NCI-H1092 (cell line): ENCODE data around the gene VPS13A.
"Not testable (repeated sequence)": the region's sequence is repeated elsewhere in the genome, so short reads cannot be mapped to it uniquely, and the experiment has no call there.

Experiments used
- DNase-seq: peaks from one replicate; lab custom pipeline; 2025; lab: John Stamatoyannopoulos, UW

The VPS13A gene

DNA sequence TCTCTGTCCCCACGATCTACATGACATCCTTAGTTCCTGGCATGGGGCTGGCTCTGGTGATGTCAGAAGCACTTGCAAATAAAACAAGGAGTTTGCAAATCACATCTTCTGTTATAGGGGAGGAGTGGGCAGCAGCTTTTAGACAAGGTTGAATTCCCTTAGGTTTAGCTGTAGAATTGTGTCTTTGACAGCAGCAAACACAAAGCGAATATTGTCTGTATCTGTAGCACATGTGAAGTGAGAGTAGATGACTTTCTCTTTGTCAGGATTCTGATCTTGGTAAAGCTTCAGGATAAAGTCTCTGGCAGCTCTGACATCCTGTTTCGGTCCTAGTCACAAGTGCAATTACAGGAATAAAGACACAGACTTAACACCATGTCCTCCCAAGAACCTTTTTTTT is 246.5 kb downstream of the VPS13A start:
- no peak for DNase-seq

DNA sequence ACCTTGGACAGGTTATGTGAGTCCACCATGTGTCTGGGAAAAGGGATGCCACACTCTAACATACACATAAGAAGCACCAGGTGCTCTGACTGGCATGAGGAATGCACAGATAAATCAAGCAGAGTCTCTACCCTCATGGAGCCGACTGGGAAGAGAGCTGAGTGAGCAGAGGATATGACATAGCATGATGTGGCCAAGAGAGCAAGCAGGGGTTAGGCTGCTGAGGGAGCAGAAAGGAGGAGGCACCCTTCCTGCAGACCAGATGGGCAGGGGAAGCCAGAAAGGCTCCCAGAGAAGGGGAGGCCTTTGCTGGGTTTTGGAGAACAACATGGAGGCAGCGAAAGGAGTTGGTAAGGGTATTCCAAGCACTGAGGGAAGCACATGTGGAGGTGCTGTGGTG is 247.7 kb downstream of the VPS13A start:
- no peak for DNase-seq

DNA sequence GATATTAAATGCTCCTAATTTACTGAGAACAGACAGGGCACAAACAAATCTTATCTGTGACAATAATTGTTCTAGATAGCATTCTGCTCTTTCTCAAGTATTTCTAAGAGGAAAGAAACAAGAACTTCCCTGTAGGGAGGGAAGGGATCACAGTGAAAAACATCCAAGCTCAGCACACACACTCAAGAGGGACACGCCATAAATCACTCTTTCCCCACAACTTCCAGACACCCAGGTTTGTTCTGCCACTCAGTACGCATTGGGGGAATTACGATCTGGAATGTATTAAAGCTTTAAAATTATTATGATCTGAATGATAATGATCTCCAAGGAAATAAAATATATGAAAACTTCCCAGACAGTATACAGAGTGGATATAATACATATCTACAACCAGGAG is 249.4 kb downstream of the VPS13A start:
- no peak for DNase-seq

DNA sequence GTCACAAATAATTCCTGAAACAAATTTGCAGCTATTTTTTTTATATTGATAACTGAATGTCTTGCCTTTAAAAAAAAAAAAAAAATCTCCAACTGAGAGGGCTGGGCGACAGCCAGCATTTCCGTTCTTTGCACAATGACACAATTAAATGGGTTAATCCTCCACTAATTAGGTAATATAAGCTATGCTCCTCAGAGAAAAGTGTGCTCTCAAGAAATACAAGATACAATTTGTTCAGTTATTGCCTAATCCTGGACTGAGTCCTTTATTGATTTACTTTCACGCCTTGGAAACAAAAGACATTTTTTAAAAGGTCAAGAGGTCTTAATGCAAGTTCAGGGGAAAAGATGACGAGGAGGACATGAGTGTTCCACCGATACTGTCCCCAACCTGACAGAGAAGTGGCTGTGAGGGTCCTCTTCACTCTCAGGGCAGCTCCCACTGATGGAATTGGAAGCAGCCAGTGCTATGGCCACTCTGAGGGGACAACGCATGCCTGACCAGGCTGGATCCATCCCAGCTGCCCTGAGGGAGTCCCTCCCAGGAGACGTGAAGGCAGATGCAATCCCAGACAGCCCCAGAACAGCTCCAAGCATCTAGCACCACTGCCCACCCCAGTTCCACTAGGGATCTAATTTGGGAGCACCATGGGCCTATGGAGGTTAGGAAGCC is 250.1 kb downstream of the VPS13A start:
- DNase-seq = no peak

DNA sequence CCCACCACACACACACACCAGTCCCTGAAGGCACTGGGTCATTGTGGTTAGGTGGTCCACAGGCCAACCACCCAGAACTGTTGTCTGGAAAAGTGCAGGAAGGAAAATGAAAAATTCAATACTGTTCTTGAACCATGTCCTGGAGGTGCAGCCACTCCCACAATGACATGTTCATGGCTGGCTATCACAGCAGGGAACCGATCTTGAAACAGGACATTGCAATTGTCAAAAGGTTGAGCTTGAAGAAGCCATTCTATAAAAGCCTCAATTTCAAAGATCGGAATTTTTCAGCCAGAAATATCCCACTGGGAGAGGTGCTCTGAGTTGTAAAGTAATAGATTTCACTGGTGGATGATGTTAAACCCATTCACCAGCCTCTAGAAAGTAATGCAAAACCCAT is 252.6 kb downstream of the VPS13A start:
- no peak for DNase-seq

DNA sequence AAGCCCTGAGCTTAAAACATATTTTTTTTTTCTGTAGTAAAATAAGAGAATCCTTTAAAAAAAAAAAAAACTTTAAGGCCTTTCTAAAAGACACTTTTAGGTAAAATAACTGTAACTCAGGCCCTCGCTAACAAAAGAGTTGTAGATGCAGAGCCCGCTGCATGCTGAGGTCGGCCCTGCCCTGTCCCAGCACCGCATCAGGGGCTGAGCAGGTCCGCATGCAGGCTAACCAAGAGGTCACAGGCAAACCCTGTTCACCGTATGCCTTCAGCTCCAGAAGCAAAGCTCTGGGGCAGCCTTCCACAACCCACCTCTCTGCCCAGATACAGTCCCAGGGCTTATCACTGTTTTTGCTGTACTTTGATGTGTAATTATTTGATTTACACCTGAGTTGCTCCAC is 254.7 kb downstream of the VPS13A start:
- no peak for DNase-seq

DNA sequence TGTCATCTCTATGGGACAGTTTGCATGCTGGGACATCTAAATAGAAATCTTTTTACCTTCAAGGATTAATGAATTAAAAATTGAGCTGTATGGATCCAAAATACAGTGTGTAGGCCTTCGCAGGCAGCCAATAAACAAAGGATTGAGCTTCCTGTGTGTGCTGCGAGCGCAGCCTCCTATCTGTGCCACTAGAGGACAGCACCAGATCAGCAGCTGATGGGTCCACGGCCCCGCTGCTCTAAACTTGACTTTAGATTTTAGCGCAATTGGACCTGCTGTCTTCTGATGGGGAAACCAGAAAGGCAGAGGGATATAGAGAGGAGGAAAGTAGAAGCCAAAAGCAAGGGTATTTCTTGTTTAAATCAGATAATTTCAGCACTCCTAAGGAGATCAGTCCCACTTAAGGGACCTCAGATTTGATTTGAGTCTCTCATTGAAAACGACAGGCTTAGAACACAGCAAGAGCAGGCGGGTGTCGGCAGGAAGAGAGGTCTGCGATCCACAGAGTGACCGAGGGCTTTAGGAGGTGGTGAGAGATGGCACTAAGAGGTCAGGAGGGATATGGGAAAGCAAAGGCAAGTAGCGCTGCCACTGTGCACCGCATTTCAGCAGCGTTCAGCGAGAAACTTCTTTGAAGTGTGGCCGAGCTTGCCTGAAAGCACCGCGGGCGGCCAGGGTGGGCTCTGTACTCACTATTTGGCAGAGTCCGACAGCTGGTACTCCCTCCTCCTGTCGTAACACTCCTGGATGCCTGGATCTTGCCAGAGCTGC is 256.5 kb downstream of the VPS13A start:
- DNase-seq = peak; percentile 21

DNA sequence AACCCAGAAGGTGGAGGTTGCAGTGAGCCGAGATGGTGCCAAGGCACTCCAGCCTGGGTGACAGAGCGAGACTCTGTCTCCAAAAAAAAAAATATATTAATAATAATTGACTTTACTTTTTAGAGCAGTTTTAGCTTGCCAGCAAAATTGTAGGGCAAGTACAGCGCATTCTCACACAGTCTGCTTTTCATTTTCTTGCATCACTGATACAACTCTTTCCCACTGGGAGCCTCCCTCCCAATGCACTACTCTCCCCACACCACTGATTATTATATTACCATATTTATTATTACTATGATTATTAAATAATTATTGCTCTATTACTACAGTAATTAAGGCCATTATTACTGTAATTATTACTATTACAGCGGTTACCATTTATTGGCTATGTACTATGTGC is 257.9 kb downstream of the VPS13A start:
- DNase-seq = no peak

DNA sequence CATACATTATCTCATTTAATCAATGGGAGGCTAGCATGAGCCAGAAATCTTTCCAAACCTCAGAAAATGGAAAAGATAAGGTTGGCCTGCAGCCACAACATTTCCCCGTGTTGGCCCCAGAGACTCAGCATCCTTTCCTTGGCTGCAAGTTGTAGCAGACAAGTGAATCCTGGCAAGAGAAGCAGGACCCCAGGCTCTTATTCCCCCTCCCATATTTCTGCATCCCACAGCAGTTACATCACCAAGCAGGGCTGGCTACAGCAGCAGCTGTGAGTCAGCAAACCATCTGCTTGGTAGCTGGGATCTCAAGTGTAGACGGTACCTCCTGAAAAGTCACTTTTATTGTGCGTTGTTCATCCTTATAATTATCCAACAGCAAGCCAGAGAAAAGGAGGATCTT is 258.4 kb downstream of the VPS13A start:
- no peak for DNase-seq

DNA sequence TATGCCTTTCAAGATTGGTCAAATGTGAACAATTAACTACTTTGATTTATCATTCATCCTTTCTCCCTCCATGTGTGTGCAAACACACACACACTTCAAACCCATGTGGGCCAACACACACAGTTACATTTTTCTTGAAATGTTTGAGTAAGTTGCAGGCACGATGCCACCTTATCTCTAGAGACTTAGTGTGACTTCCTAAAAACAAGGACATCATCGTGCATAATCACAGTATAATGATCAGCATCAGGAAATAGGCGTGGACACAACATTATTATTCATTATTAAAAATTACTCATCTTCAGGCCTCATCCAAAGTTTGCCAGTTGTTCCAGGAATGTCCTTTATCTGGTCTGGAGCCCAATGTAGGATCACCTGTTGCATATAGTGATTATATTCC is 261.3 kb downstream of the VPS13A start:
- no peak for DNase-seq

DNA sequence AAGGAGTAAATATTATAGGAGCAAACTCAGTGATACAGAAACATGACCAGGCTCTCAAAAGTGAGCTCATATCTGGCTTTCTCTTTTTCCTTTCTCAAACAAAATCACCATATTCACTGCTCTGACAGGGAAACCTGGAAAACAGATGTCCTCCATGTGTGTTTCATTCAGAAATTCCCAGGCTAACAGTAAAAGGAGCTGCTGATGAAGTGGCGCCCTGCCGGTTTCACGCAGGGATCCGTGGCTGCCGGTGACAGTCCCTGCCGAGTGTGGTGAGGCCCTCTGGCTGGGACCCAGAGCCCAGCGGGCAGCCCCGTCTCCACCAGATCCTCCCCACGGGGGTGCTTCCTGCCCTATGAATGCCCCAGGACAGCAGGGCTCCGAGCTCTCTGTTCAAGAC is 262.7 kb downstream of the VPS13A start:
- DNase-seq = peak; percentile 82

DNA sequence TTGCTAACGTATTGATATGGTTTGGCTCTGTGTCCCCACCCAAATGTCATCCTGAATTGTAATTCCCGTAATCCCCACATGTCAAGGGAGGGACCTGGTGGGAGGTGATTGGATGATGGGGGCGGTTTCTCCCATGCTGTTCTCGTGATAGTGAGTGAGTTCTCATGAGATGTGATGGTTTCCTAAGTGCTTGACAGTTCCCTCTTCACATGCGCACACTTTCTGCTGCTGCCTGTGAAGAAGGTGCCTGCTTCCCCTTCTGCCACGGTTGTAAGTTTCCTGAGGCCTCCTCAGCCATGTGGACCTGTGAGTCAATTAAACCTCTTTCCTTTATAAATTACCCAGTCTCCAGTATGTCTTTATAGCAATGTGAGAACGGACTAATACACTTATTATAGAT is 263.8 kb downstream of the VPS13A start:
- not testable (repeated sequence) for DNase-seq

DNA sequence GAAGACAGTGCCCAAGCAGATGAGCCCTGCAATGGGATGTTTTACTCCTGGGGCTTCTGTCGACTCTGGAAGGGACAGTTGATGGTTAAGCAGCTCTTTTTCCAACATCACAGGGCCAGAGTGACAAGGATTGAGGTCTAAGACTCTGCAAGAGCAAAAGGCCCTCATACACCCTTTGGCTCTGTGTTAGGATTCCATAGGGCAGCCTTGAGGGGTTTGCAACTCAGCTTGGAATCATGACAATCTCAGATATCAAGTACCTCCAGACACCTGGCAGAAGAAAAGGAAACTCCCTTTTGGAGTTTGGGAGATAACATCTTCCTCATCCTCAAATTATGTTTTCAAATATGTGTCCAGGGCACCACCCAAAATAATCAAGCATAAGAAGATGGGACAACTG is 265.1 kb downstream of the VPS13A start:
- DNase-seq = no peak

DNA sequence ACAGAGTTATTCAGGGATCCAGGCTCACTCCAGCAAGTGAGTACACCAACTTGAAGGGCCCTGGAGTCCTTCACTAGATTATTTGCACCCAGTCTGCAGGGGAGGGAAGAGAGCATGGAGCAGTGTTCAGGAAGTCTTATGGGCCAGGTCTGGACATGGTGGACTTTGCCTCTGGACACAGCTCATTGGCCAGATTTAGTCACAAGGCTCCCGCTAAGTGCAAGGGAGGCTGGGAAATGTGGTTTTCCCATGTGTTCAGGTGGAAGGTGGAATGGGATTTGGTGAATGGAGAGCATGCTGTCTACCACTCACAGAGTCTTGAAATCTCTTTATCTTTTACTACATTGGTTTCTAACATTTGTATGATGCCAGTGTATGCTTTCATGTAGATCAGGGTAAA is 270.3 kb downstream of the VPS13A start:
- DNase-seq = no peak

DNA sequence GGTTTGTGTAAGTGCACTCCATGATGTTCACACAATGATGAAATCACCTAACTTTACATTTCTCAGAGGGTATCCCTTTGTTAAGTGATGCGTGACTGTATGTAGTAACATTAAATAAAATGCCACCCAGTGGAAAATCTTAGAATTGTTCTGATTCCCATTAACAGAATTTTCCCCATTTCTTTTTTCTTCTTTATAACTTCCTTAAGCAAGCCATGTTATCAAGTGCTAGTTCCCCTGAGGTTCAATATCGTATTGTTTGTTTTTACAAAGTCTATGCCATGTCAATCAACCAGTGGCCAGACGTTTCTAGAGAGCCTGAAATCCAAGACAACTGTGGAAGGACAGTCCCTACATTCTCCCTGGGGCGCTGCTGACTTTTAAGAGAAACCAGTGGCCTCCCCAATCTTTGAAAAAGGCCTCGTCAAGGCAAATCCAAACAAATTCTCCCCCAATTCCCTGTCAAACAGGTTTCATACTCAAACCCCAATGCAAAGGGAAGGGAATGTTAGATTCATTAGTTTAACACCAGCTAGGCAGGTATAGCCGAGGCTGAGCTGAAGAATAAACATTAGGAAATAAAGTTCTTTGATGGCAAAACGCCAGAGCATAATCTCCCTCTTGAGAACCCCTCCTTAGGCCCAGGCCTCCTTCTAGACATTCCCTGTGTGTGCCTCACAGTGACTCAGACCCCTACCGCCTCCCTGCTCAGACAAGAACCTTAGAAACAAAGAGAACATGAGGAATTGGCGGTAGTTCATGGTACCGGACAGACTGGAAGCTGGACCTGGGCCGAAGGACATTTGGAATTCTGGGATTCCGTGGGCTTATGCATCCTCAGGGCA is 272.1 kb downstream of the VPS13A start:
- DNase-seq = no peak

DNA sequence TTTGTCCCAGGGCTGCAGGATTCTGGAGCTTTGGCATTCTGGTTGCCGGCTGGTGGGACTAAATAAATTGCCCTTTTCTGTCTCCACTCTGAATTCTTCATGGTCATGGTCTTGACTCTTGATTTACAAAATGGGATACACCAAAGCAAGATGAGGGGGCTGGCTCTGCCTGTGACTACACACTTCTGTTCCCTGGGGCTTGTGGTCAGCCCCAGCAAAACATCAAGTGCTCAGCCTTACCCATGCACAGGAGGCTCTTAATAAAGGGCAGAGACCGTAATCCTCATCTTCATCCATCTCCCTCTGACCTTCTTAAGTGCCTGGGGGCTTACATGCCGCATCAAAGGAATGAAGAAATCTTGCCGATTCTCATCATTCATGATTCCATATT is 272.7 kb downstream of the VPS13A start:
- DNase-seq = no peak

DNA sequence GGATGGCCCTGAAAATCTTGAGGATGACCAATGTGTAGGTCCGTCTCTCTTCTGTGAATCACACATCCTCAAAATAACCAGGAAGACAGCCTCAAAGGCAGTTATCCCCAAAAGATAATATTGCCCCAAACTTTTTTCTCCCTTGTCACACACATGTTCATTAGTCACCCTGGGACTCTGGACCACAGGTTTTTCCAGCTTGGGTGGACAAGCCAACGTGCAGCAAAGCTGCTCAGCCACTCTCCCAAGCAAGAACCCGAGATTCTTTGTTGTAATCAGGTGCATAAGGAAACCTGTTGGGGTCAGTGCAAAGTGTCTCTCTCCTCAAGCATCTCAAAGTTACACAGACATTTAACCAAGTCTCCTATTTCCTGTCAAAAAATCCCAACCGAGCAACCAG is 274.2 kb downstream of the VPS13A start:
- DNase-seq = no peak

DNA sequence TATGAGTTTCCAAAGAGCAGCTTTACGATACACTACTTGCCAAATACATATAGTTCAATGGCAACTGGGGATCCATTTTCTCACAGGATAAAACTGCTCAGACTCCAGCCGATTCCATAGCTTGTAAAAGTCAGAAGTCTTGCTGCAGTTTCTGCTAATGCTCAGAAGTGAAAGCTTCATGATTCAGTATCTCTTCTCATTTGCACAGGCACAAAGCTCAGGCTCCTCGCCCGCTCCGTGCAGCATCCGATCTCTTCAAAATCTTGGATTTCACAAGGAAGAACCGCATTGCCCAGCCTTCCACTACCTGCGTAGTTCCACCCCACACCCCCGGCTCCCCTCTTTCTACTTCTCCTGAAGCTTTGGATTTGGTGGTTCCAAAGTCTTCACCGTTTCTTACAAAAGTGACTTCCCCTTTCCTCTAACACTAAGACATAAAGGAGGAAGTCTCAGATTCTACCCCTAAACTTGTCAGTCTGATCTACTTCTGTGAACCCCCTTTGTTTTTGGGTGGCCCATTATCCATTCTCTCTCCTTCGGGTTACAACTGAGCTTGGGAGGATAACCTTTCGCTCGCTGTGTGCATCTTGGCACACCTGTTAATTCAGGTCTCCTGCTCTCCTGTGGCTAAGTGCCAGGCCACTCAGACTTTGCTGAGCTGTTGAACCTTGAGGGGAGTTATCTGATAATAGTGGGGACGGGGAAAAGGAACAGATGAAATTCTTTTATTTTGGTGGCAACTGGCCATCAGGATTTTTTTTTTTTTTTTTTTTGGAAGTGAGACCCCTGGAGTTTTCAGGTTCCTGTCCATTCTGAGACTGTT is 276.7 kb downstream of the VPS13A start:
- no peak for DNase-seq

DNA sequence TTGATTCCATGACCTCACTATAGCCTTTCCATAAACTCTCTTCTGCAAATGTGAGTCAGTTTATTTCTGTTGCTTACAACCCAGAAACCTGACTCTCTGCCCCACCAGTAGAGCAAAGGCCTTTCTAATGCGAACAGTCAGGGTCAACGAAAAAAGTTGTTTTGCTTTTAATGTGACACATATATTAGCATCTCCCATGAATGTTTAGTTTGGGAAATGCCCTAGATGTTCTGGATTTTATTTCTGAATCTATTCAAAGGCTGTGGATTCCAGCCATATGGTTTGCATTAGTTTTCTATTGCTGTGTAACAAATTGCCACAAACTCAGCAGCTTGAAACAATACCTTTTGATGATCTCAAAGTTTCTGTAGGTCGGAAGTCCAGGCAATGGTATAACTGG is 277.3 kb downstream of the VPS13A start:
- no peak for DNase-seq

DNA sequence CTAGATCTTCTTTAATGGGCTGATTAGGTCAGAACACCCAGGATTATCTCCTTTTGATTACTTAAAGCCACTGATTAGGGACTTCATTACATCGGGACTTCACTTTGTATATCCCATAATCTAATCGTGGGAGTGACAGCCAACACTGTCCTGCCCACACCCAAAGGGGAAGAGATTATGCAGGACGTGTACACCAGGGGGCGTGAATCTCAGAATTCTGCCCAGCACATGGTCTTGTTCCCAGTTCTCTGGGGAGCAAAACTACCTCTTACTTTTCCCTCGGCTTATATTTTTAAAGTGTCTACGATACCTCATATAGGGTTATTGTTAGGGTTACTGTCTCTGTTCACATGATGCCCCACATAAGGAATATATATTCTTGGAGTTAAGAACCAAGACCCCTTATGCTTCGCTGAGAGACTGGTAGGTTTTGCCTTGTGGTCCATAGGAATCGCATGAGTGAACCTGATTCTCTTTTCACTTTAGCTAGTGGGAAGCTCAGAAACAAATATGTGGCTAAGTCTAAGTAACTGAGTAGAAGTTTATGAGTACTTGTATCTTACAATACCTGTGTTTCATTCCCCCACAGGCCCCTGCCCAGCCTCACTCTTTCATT is 278.1 kb downstream of the VPS13A start:
- DNase-seq = peak; percentile 5

DNA sequence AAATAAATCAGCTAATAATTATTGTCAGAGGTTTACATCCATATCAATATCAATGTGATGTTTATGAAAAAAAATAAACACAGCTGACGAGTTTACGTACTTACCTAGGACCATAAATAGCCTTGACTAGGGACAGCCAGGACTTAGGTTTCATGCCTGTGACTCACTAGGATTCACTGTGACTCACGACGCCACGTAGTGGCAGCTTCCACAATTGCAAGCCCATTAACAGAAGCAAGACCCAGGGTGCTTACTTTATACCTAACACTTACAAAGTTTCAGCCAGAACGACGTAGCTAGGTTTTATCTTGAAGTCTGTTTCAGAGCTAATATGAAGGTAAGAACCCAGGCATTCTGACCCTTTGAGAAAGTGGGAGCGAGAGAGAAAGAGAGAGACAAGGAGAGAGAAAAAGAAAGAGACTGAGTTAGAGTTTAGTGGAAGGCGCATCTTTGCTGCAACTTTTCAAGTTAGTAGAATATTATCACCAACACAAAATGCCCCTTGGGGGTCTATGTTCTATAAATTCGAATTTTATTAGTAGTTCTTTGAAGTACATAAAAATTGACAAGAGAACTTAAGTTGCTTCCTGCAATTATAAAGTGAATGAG is 279.6 kb downstream of the VPS13A start:
- DNase-seq = peak; percentile 78
